ENCODE results near the gene ATP6AP1.

The ATP6AP1 gene

GRCh38 chrX:154450312-154450711, 21.8 kb downstream of the ATP6AP1 start:
- no peak for DNase-seq

GRCh38 chrX:154452823-154453222, 24.3 kb downstream of the ATP6AP1 start:
- no peak for DNase-seq

- no peak for DNase-seq
These were observed 29.1 kb downstream of the ATP6AP1 start for GRCh38 chrX:154457491-154458115.

- DNase-seq: peak; percentile 47
These were observed 29.9 kb downstream of the ATP6AP1 start, which contains the start of gene PLXNA3 for GRCh38 chrX:154458116-154458953. Gene PLXNA3 (plus strand): TSS chrX:154458281. CDS start chrX:154460184, 1,903 bp downstream.

GRCh38 chrX:154458954-154459778, 30.7 kb downstream of the ATP6AP1 start:
- DNase-seq: peak; percentile 64

GRCh38 chrX:154459832-154460231, 31.4 kb downstream of the ATP6AP1 start:
- DNase-seq: no peak

- DNase-seq: no peak
These were observed 31.8 kb downstream of the ATP6AP1 start for GRCh38 chrX:154460326-154460725.

- DNase-seq: no peak
These were observed 33.9 kb downstream of the ATP6AP1 start for GRCh38 chrX:154462396-154462795.

- no peak for DNase-seq
These were observed 35.2 kb downstream of the ATP6AP1 start for GRCh38 chrX:154463611-154464220.

GRCh38 chrX:154464806-154465365, 36.4 kb downstream of the ATP6AP1 start:
- no peak for DNase-seq

- no peak for DNase-seq
These were observed 37.1 kb downstream of the ATP6AP1 start for GRCh38 chrX:154465601-154466000.

- DNase-seq: no peak
These were observed 37.6 kb downstream of the ATP6AP1 start for GRCh38 chrX:154466036-154466435.

- no peak for DNase-seq
These were observed 38.4 kb downstream of the ATP6AP1 start for GRCh38 chrX:154466907-154467306.

- DNase-seq: no peak
These were observed 39.1 kb downstream of the ATP6AP1 start for GRCh38 chrX:154467556-154467955.

- DNase-seq: no peak
These were observed 39.7 kb downstream of the ATP6AP1 start for GRCh38 chrX:154468217-154468616.

- no peak for DNase-seq
These were observed 40.6 kb downstream of the ATP6AP1 start for GRCh38 chrX:154469114-154469513.

- no peak for DNase-seq
These were observed 41.4 kb downstream of the ATP6AP1 start for GRCh38 chrX:154469880-154470279.

GRCh38 chrX:154470434-154470833, 42.0 kb downstream of the ATP6AP1 start:
- no peak for DNase-seq

- DNase-seq: no peak
These were observed 42.6 kb downstream of the ATP6AP1 start for GRCh38 chrX:154470914-154471568.

- no peak for DNase-seq
These were observed 43.6 kb downstream of the ATP6AP1 start for GRCh38 chrX:154471839-154472684.
